GM23338 (cell line): ENCODE results near the gene CDKAL1. TPM values are rescaled to one million over a fixed set of nuclear protein-coding genes. Genes with fewer than 3 reads are reported as not detected.

Source experiments
- ATAC-seq: fragments of 200-7000 bp; cut with Tn5 transposase; 3 replicates; pipeline ENCODE4 v1.9.1; 2020
- DNase-seq: peaks from one replicate; pipeline ENCODE4 v3.0.0-alpha.2; 2015; ENCODE audit warnings: low spot score
- H2AFZ ChIP-seq: fragments of 200-600 bp; sonication (generic); 2 replicates; pipeline ENCODE4 v1.8.0; 2016; ENCODE audit warnings: antibody characterized with exemption, mild to moderate bottlenecking, moderate library complexity
- H3F3A ChIP-seq: fragments of 200-600 bp; sonication (generic); replicated peaks from 2 replicates; pipeline ENCODE4 v1.8.0; 2017; ENCODE audit warnings: antibody characterized with exemption, mixed run types, low read depth
- H3K27ac ChIP-seq: fragments of 200-600 bp; sonication (generic); 2 replicates; pipeline ENCODE4 v1.6.1; 2016; ENCODE audit warnings: low read depth
- H3K27me3 ChIP-seq: fragments of 200-600 bp; sonication (generic); 2 replicates; pipeline ENCODE4 v1.8.0; 2016; ENCODE audit warnings: mild to moderate bottlenecking, mixed run types, moderate library complexity; ENCODE audit not compliant: insufficient read depth
- H3K36me3 ChIP-seq: fragments of 200-600 bp; sonication (generic); 2 replicates; pipeline ENCODE4 v1.8.0; 2016; ENCODE audit warnings: mild to moderate bottlenecking; ENCODE audit not compliant: insufficient read depth
- H3K4me1 ChIP-seq: fragments of 200-600 bp; sonication (generic); 2 replicates; pipeline ENCODE4 v1.8.0; 2016; ENCODE audit warnings: mild to moderate bottlenecking, moderate library complexity; ENCODE audit not compliant: insufficient read depth
- H3K4me2 ChIP-seq: fragments of 200-600 bp; sonication (generic); 2 replicates; pipeline ENCODE4 v1.7.1; 2017; ENCODE audit warnings: mixed run types
- H3K4me3 ChIP-seq: fragments of 200-600 bp; sonication (generic); 2 replicates; pipeline ENCODE4 v1.6.1; 2016; ENCODE audit warnings: mixed run types
- H3K79me2 ChIP-seq: fragments of 200-600 bp; sonication (generic); replicated peaks from 2 replicates; pipeline ENCODE4 v1.8.0; 2017; ENCODE audit warnings: mild to moderate bottlenecking; ENCODE audit not compliant: insufficient read depth
- H3K9me2 ChIP-seq: fragments of 200-600 bp; sonication (generic); 2 replicates; pipeline ENCODE4 v1.8.0; 2017; ENCODE audit not compliant: insufficient read depth
- H4K20me1 ChIP-seq: fragments of 200-600 bp; sonication (generic); replicated peaks from 2 replicates; pipeline ENCODE4 v1.8.0; 2017; ENCODE audit warnings: mild to moderate bottlenecking; ENCODE audit not compliant: insufficient read depth
- H3K27ac Mint-ChIP-seq: 2 replicates; pipeline ENCODE4 v1.8.0; 2020; ENCODE audit warnings: inconsistent platforms, mild to moderate bottlenecking, moderate library complexity, mixed read lengths
- H3K27me3 Mint-ChIP-seq: 3 replicates; pipeline ENCODE4 v1.8.0; 2022; ENCODE audit warnings: low read depth, mild to moderate bottlenecking, moderate library complexity, mixed read lengths, inconsistent platforms; ENCODE audit not compliant: insufficient read depth, poor library complexity
- H3K36me3 Mint-ChIP-seq: 3 replicates; pipeline ENCODE4 v1.8.0; 2021; ENCODE audit warnings: low read depth, mild to moderate bottlenecking, inconsistent platforms, moderate library complexity, mixed read lengths
- H3K4me1 Mint-ChIP-seq: 3 replicates; pipeline ENCODE4 v1.8.0; 2020; ENCODE audit warnings: mild to moderate bottlenecking, inconsistent platforms, mixed read lengths
- H3K4me3 Mint-ChIP-seq: 3 replicates; pipeline ENCODE4 v1.8.0; 2021; ENCODE audit warnings: moderate library complexity, mild to moderate bottlenecking, inconsistent platforms, mixed read lengths
- H3K9me3 Mint-ChIP-seq: 3 replicates; pipeline ENCODE4 v1.8.0; 2020; ENCODE audit warnings: moderate library complexity, mild to moderate bottlenecking, inconsistent platforms, mixed read lengths
- EZH2phosphoT487 ChIP-seq: fragments of 200-600 bp; sonication (generic); IDR thresholded peaks from one replicate; pipeline ENCODE4 v1.8.1; 2018; ENCODE audit warnings: antibody characterized with exemption; ENCODE audit not compliant: unreplicated experiment
- POLR2AphosphoS5 ChIP-seq: IDR thresholded peaks from 2 replicates; pipeline ENCODE4 v1.6.1; 2016; ENCODE audit warnings: antibody characterized with exemption, low read depth
- ZNF114 ChIP-seq: fragments of 250-450 bp; sonication (Bioruptor Pico); IDR thresholded peaks from 2 replicates; pipeline ENCODE4 v1.5.0; 2020; ENCODE audit warnings: mild to moderate bottlenecking, moderate library complexity
- ZNF331 ChIP-seq: fragments of 250-450 bp; sonication (Bioruptor Pico); IDR thresholded peaks from 2 replicates; pipeline ENCODE4 v1.5.0; 2020; ENCODE audit warnings: low read depth, mild to moderate bottlenecking, moderate library complexity
- ZNF462 ChIP-seq: fragments of 250-450 bp; sonication (Bioruptor Pico); IDR thresholded peaks from 2 replicates; pipeline ENCODE4 v1.5.0; 2020; ENCODE audit warnings: mild to moderate bottlenecking, moderate library complexity
- polyA plus RNA-seq: library from polyadenylated mRNA; unstranded; fragments of >200 nt; fragmentation: Nextera tagmentation; extraction: Ambion mirVana; gene quantifications from 2 replicates; pipeline ENCODE4 v1.2.1, GENCODE V29; 2016
- total RNA-seq: library from RNA; depleted of rRNA; stranded (reverse); fragments of >200 nt; shearing (Covaris generic); gene quantifications from 2 replicates; pipeline ENCODE4 v1.2.3, GENCODE V29; 2014
- TF ChIP-seq, protein P1 (sequence below), 2 experiments: fragments of 200-600 bp in 1 of 2; sonication (generic) in 1 of 2; conservative IDR thresholded peaks; 2 replicates each; pipeline versions ENCODE4 v1.5.1 to v1.6.1; 2016 to 2017; ENCODE audit warnings: antibody characterized with exemption in 2 of 2, low read depth in 2 of 2, mild to moderate bottlenecking in 2 of 2, moderate library complexity in 1 of 2

The CDKAL1 gene
- total and polyA plus RNA-seq, 2 experiments from 2014 or later: 17.8 to 35.0 TPM

DNA sequence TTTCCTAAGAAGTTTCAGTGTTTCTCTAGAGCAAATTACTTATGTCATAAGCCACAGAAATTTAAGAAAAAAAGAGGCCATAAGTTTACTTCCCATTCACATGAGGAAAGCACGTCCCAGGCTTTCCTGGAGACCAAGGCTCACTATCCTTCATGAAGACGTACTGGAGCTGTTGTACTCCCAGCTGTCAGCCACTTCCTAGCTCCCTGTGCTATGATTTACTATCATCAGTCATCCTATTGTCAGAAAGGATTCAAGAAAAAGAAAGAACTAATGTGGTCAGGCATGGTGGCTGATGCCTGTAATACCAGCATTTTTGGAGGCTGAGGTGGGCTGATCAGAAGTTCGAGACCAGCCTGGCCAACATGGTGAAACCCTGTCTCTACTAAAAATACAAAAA lies 721.9 kb downstream of the CDKAL1 start (continued):
- TF ChIP-seq, protein P1, sequence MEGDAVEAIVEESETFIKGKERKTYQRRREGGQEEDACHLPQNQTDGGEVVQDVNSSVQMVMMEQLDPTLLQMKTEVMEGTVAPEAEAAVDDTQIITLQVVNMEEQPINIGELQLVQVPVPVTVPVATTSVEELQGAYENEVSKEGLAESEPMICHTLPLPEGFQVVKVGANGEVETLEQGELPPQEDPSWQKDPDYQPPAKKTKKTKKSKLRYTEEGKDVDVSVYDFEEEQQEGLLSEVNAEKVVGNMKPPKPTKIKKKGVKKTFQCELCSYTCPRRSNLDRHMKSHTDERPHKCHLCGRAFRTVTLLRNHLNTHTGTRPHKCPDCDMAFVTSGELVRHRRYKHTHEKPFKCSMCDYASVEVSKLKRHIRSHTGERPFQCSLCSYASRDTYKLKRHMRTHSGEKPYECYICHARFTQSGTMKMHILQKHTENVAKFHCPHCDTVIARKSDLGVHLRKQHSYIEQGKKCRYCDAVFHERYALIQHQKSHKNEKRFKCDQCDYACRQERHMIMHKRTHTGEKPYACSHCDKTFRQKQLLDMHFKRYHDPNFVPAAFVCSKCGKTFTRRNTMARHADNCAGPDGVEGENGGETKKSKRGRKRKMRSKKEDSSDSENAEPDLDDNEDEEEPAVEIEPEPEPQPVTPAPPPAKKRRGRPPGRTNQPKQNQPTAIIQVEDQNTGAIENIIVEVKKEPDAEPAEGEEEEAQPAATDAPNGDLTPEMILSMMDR (conservative IDR thresholded peaks at IDR 0.05; ENCODE audit: low read depth in 2 of 2): no peak
- TF ChIP-seq ZNF114 (CRISPR knock-in tag): no peak
- TF ChIP-seq ZNF462: no peak
- TF ChIP-seq POLR2AphosphoS5: no peak
- TF ChIP-seq ZNF331 (CRISPR knock-in tag): no peak

- no peaks in the 10 kb centered on the region for H3K4me1 Mint-ChIP-seq
- no peaks in the 10 kb centered on the region for H3K4me1 ChIP-seq
- no peak overlapping the region for H2AFZ ChIP-seq
- 0 out of 2 replicates have a peak, but pooled peaks cover 3% of the 10 kb centered on the region for H3K9me2 ChIP-seq
- no peak overlapping the region for H3K4me2 ChIP-seq
- no peaks in the 10 kb centered on the region for H3K36me3 ChIP-seq
- H3K79me2 ChIP-seq: no peaks in the 10 kb centered on the region
- no peaks in the 10 kb centered on the region for H3K27me3 Mint-ChIP-seq
- no peaks in the 10 kb centered on the region; the same call in 2 of the 3 replicates for H3K36me3 Mint-ChIP-seq
- H4K20me1 ChIP-seq: no peaks in the 10 kb centered on the region
- H3K27me3 ChIP-seq: no peaks in the 10 kb centered on the region
- no peak overlapping the region for H3K4me3 ChIP-seq
- no peaks in the 10 kb centered on the region; the same call in 2 of the 3 replicates for H3K9me3 Mint-ChIP-seq
- H3K4me3 Mint-ChIP-seq: no peak overlapping the region
- no peaks in the 10 kb centered on the region for H3F3A ChIP-seq
- DNase-seq: no peak
- no peak overlapping the region for H3K27ac Mint-ChIP-seq
- no peak for ATAC-seq
- H3K27ac ChIP-seq: no peak overlapping the region
- TF ChIP-seq ZNF462 (no peak), EZH2phosphoT487 (no peak)
Observed at GRCh38 chr6:21257125-21257524, 722.9 kb downstream of the CDKAL1 start.
